Gastrocnemius medialis (tissue), 4 donors: Measurements from ENCODE around the gene CALHM6.

Experiments used
- CTCF ChIP-seq, 5 experiments: fragments of 450-650 bp in 3 of 5; fragments of 200-600 bp in 2 of 5; sonication (generic) in 2 of 5; IDR thresholded peaks in 4 of 5; conservative IDR thresholded peaks in 1 of 5; 1 replicate in 4 of 5; 2 replicates in 1 of 5; pipeline ENCODE4 v1.5.1; 2016 to 2019; ENCODE audit warnings: antibody characterized with exemption in 5 of 5, mild to moderate bottlenecking in 3 of 5, moderate library complexity in 3 of 5
- POLR2A ChIP-seq, 2 donors: fragments of 450-650 bp; IDR thresholded peaks; one replicate each; pipeline ENCODE4 v1.6.1; 2017; ENCODE audit warnings: antibody characterized with exemption in 2 of 2, mild to moderate bottlenecking in 2 of 2, moderate library complexity in 2 of 2

DNA sequence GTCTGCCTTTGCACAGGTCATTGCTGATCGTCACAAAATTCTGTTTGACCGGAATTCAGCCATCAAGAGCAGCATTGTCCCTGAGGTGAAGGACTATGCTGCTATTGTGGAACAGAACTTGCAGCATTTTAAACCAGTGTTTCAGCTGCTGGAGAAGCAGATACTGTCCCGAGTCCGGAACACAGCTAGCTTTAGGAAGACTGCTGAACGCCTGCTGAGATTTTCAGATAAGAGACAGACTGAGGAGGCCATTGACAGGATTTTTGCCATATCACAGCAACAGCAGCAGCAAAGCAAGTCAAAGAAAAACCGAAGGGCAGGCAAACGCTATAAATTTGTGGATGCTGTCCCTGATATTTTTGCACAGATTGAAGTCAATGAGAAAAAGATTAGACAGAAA lies 24.6 kb upstream of the CALHM6 start:
- TF ChIP-seq CTCF (IDR thresholded peaks at IDR 0.05 in 4 of 5, conservative IDR thresholded peaks at IDR 0.05 in 1 of 5) (no peak), POLR2A (IDR thresholded peaks at IDR 0.05) (no peak)
